ENCODE measurements around the gene IL37. TPM values are rescaled to one million over a fixed set of nuclear protein-coding genes. Genes with fewer than 3 reads are reported as not detected.

The IL37 gene
- total RNA-seq, 4 donors from 2014 or later: 1.1 to 2.6 TPM; not detected in 2

GRCh38 chr2:112940859-112941625 lies 30.1 kb downstream of the IL37 start:
- Histone ChIP-seq H3K27ac (no peak overlapping the region), H3K9me3 (peaks cover 0 to 7% of the 10 kb centered on the region in 2 donors), H3K36me3 (no peaks in the 10 kb centered on the region), H3K4me3 (no peak overlapping the region), H3K4me1 (peaks cover 0 to 13% (median 7%) of the 10 kb centered on the region in 4 donors), H3K27me3 (no peaks in the 10 kb centered on the region)
- in situ Hi-C loops (cut with MboI; ENCODE audit: low pct_ligation_motif_present in 1 of 4, low pct_unique_long_range_greater_than_20kb in 1 of 4, low sequenced_read_pairs in 3 of 4): loop anchor here in 1 of 4 donors (10.0 to 25.0 kb wide), 2 partner anchors 186 to 329 kb away; no protein-coding TSS in a partner anchor
- intact Hi-C loops (cut with DNase I; ENCODE audit: low total_unique reads): no loop called here
- WGBS, 2 donors (ENCODE audit: low coverage in 1 of 2): 44 to 54% methylated on average over 3 of the region's 3 CpGs
- no peak for DNase-seq
- TF ChIP-seq EP300 (IDR thresholded peaks at IDR 0.05; ENCODE audit: low read depth) (no peak), POLR2AphosphoS5 (IDR thresholded peaks at IDR 0.05) (peak in 2 of 3 donors; percentile 13 to 43), POLR2A (IDR thresholded peaks at IDR 0.05) (no peak), CTCF (IDR thresholded peaks at IDR 0.05) (no peak)

GRCh38 chr2:112941753-112942653 lies 31.0 kb downstream of the IL37 start:
- no peaks in the 10 kb centered on the region for H3K36me3 ChIP-seq
- 26% methylated on average over 14 of the region's 14 CpGs; no CpG with 5 or more reads in 1 of the 2 donors for WGBS, 2 donors (ENCODE audit: low coverage in 1 of 2)
- no peak overlapping the region for H3K4me3 ChIP-seq
- H3K27me3 ChIP-seq: no peaks in the 10 kb centered on the region
- no peak overlapping the region for H3K27ac ChIP-seq
- intact Hi-C loops (cut with DNase I; ENCODE audit: low total_unique reads) (no loop called here), in situ Hi-C loops (cut with MboI; ENCODE audit: low pct_ligation_motif_present in 1 of 4, low pct_unique_long_range_greater_than_20kb in 1 of 4, low sequenced_read_pairs in 3 of 4) (loop anchor here in 1 of 4 donors (10.0 to 25.0 kb wide), 2 partner anchors 187 to 330 kb away; no protein-coding TSS in a partner anchor)
- H3K4me1 ChIP-seq: peaks cover 0 to 13% (median 7%) of the 10 kb centered on the region in 4 donors
- TF ChIP-seq EP300 (IDR thresholded peaks at IDR 0.05; ENCODE audit: low read depth) (no peak), POLR2A (IDR thresholded peaks at IDR 0.05) (no peak), CTCF (IDR thresholded peaks at IDR 0.05) (peak; percentile 70 to 84 (median 82)), POLR2AphosphoS5 (IDR thresholded peaks at IDR 0.05) (no peak)
- DNase-seq: peak; percentile 85
- peaks cover 0 to 7% of the 10 kb centered on the region in 2 donors for H3K9me3 ChIP-seq

GRCh38 chr2:112942654-112943002 lies 31.7 kb downstream of the IL37 start:
- in situ Hi-C loops (cut with MboI; ENCODE audit: low pct_ligation_motif_present in 1 of 4, low pct_unique_long_range_greater_than_20kb in 1 of 4, low sequenced_read_pairs in 3 of 4): loop anchor here in 1 of 4 donors (10.0 to 25.0 kb wide), 2 partner anchors 188 to 330 kb away; no protein-coding TSS in a partner anchor
- 38 to 71% methylated on average over 1 to 2 of the region's 2 CpGs for WGBS, 2 donors (ENCODE audit: low coverage in 1 of 2)
- no peaks in the 10 kb centered on the region for H3K36me3 ChIP-seq

More at GRCh38 chr2:112942654-112943002, 31.7 kb downstream of the IL37 start:
- peaks cover 0 to 13% (median 7%) of the 10 kb centered on the region in 4 donors for H3K4me1 ChIP-seq
- TF ChIP-seq CTCF (IDR thresholded peaks at IDR 0.05): no peak
- no peak for TF ChIP-seq EP300 (IDR thresholded peaks at IDR 0.05; ENCODE audit: low read depth)
- no peak for TF ChIP-seq POLR2A (IDR thresholded peaks at IDR 0.05)
- no peak for TF ChIP-seq POLR2AphosphoS5 (IDR thresholded peaks at IDR 0.05)
- intact Hi-C loops (cut with DNase I; ENCODE audit: low total_unique reads): no loop called here
- no peak overlapping the region for H3K27ac ChIP-seq
- H3K9me3 ChIP-seq: peaks cover 0 to 7% of the 10 kb centered on the region in 2 donors
- no peak overlapping the region for H3K4me3 ChIP-seq
- H3K27me3 ChIP-seq: no peaks in the 10 kb centered on the region
- no peak for DNase-seq
